HepG2 (cell line): ENCODE measurements around the gene BIRC7. TPM values are rescaled to one million over a fixed set of nuclear protein-coding genes. Genes with fewer than 3 reads are reported as not detected.

Source experiments
- ESRRA ChIP-seq: sonication (generic); formaldehyde crosslinking; IDR thresholded peaks from 2 replicates; pipeline ENCODE4 v1.5.1; 2020; ENCODE audit warnings: mild to moderate bottlenecking, low read depth, missing genetic modification reagents
- KDM1A ChIP-seq: IDR thresholded peaks from 2 replicates; pipeline ENCODE4 v1.6.1; 2016; ENCODE audit warnings: missing compliant biosample characterization
- KMT2B ChIP-seq: IDR thresholded peaks from 2 replicates; pipeline ENCODE4 v1.6.1; 2016; ENCODE audit warnings: missing genetic modification reagents, missing compliant biosample characterization
- MED13 ChIP-seq: sonication (generic); formaldehyde crosslinking; IDR thresholded peaks from 2 replicates; pipeline ENCODE4 v1.5.0; 2020; ENCODE audit warnings: missing genetic modification reagents
- NFATC3 ChIP-seq: sonication (generic); formaldehyde crosslinking; IDR thresholded peaks from 2 replicates; pipeline ENCODE4 v1.5.1; 2020; ENCODE audit warnings: mild to moderate bottlenecking, missing genetic modification reagents
- PHF8 ChIP-seq: sonication (generic); formaldehyde crosslinking; IDR thresholded peaks from 2 replicates; pipeline ENCODE4 v1.5.0; 2020; ENCODE audit warnings: missing genetic modification reagents
- TEAD3 ChIP-seq: optimal IDR thresholded peaks from 2 replicates; pipeline ENCODE3; 2016; ENCODE audit warnings: borderline replicate concordance
- TGIF2 ChIP-seq: IDR thresholded peaks from 2 replicates; pipeline ENCODE4 v1.6.1; 2016; ENCODE audit warnings: control low read depth, missing compliant biosample characterization
- ZNF547 ChIP-seq: sonication (generic); formaldehyde crosslinking; IDR thresholded peaks from 2 replicates; pipeline ENCODE4 v1.5.1; 2020; ENCODE audit warnings: mild to moderate bottlenecking, missing genetic modification reagents
- ZNF841 ChIP-seq: sonication (generic); formaldehyde crosslinking; IDR thresholded peaks from 2 replicates; pipeline ENCODE4 v1.8.1; 2023; ENCODE audit warnings: missing genetic modification reagents, borderline replicate concordance
- polyA plus RNA-seq, 8 experiments: library from polyadenylated mRNA; depleted of rRNA in 3 of 8; stranded (reverse) in 7 of 8; unstranded in 1 of 8; fragments of >200 nt; fragmentation: Illumina TruSeq in 4 of 8; extraction: Trizol in 4 of 8; gene quantifications; 2 replicates each; pipeline versions ENCODE4 v1.2.1 to v1.2.3, GENCODE V29; 2011 to 2016; ENCODE audit warnings: low read depth in 4 of 8, missing spikeins in 1 of 8, mixed read lengths in 1 of 8; ENCODE audit not compliant: insufficient read depth in 1 of 8
- total RNA-seq, 5 experiments: library from RNA; depleted of rRNA; stranded (reverse); fragments of >200 nt; fragmentation: Illumina TruSeq; extraction: Trizol; gene quantifications; 2 replicates each; pipeline ENCODE4 v1.2.3, GENCODE V29; 2016; ENCODE audit warnings: low read depth in 1 of 5
- TF ChIP-seq, protein P1 (sequence below): sonication (generic); formaldehyde crosslinking; IDR thresholded peaks from 2 replicates; pipeline ENCODE4 v1.4.0; 2020; ENCODE audit warnings: mild to moderate bottlenecking, missing genetic modification reagents, borderline replicate concordance
- TF ChIP-seq, protein P2 (sequence below): sonication (generic); formaldehyde crosslinking; IDR thresholded peaks from 2 replicates; pipeline ENCODE4 v1.8.0; 2023; ENCODE audit warnings: mild to moderate bottlenecking, missing genetic modification reagents
- TF ChIP-seq, protein P3 (sequence below): sonication (generic); formaldehyde crosslinking; IDR thresholded peaks from 2 replicates; pipeline ENCODE4 v1.9.0; 2021; ENCODE audit warnings: missing genetic modification reagents, mild to moderate bottlenecking, borderline replicate concordance
- TF ChIP-seq, protein P4 (sequence below): sonication (generic); formaldehyde crosslinking; IDR thresholded peaks from 2 replicates; pipeline ENCODE4 v1.5.0; 2020; ENCODE audit warnings: missing genetic modification reagents
- TF ChIP-seq, protein P5 (sequence below): sonication (generic); formaldehyde crosslinking; IDR thresholded peaks from 2 replicates; pipeline ENCODE4 v1.8.0; 2022; ENCODE audit warnings: mild to moderate bottlenecking, missing genetic modification reagents, borderline replicate concordance

The BIRC7 gene
- total and polyA plus RNA-seq, 2 of the 13 experiments (the other 11 are each of a cell fraction or from before 2014, with no cell fraction given), result 0.27 to 5.1 TPM

DNA sequence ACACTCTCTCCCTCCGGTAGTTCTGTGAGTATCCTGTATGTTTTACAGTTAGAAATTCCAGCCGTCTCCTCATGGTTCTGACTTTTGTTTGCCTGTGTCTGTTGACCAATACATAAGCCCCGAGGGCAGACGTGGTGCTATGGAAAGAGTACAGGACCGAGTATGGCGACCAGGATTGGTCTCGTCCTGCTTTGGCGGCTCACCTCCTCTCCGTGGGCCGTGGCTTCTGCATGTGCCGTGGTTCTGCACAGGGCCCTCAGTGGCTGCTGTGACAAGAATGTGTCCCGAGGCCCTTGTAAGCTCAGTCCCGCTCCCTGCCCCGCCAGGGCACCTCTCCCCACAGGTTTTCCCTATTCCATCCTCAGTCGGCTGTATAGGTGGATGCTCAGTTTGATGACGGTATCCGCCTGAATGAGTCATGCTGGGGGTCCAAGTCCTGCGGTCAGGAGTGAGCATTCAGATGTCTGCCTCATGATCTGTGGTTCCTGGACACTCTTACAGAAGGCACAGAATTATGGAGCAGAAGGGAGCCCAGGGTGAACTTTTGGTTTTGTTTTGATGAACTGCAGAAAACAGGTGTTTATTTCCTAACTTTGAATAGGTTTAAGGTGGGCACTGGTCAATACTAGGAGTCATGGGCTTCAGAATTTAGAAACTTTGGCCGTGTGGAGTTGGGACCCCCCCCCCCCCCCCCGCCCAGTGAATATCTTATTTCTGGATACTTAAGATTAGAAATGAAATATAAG is 38.1 kb downstream of the BIRC7 start (continued):
- TF ChIP-seq, protein P1, sequence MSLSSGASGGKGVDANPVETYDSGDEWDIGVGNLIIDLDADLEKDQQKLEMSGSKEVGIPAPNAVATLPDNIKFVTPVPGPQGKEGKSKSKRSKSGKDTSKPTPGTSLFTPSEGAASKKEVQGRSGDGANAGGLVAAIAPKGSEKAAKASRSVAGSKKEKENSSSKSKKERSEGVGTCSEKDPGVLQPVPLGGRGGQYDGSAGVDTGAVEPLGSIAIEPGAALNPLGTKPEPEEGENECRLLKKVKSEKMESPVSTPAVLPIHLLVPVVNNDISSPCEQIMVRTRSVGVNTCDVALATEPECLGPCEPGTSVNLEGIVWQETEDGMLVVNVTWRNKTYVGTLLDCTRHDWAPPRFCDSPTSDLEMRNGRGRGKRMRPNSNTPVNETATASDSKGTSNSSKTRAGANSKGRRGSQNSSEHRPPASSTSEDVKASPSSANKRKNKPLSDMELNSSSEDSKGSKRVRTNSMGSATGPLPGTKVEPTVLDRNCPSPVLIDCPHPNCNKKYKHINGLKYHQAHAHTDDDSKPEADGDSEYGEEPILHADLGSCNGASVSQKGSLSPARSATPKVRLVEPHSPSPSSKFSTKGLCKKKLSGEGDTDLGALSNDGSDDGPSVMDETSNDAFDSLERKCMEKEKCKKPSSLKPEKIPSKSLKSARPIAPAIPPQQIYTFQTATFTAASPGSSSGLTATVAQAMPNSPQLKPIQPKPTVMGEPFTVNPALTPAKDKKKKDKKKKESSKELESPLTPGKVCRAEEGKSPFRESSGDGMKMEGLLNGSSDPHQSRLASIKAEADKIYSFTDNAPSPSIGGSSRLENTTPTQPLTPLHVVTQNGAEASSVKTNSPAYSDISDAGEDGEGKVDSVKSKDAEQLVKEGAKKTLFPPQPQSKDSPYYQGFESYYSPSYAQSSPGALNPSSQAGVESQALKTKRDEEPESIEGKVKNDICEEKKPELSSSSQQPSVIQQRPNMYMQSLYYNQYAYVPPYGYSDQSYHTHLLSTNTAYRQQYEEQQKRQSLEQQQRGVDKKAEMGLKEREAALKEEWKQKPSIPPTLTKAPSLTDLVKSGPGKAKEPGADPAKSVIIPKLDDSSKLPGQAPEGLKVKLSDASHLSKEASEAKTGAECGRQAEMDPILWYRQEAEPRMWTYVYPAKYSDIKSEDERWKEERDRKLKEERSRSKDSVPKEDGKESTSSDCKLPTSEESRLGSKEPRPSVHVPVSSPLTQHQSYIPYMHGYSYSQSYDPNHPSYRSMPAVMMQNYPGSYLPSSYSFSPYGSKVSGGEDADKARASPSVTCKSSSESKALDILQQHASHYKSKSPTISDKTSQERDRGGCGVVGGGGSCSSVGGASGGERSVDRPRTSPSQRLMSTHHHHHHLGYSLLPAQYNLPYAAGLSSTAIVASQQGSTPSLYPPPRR (CRISPR knock-in tag), result no peak
- no peak for TF ChIP-seq ZNF841 (CRISPR knock-in tag)
- no peak; the same call in 1 of the 2 replicates for TF ChIP-seq KMT2B (CRISPR knock-in tag)
- TF ChIP-seq, protein P2, sequence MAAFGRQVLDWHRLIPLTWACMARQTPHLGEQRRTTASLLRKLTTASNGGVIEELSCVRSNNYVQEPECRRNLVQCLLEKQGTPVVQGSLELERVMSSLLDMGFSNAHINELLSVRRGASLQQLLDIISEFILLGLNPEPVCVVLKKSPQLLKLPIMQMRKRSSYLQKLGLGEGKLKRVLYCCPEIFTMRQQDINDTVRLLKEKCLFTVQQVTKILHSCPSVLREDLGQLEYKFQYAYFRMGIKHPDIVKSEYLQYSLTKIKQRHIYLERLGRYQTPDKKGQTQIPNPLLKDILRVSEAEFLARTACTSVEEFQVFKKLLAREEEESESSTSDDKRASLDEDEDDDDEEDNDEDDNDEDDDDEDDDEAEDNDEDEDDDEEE (CRISPR knock-in tag), result peak; percentile 65; the same call in 1 of the 2 replicates
- peak; percentile 69; the same call in 1 of the 2 replicates for TF ChIP-seq TGIF2 (CRISPR knock-in tag)
- peak; percentile 25 for TF ChIP-seq TEAD3
- no peak for TF ChIP-seq MED13 (CRISPR knock-in tag)
- TF ChIP-seq ESRRA (CRISPR knock-in tag), result no peak
- TF ChIP-seq, protein P3, sequence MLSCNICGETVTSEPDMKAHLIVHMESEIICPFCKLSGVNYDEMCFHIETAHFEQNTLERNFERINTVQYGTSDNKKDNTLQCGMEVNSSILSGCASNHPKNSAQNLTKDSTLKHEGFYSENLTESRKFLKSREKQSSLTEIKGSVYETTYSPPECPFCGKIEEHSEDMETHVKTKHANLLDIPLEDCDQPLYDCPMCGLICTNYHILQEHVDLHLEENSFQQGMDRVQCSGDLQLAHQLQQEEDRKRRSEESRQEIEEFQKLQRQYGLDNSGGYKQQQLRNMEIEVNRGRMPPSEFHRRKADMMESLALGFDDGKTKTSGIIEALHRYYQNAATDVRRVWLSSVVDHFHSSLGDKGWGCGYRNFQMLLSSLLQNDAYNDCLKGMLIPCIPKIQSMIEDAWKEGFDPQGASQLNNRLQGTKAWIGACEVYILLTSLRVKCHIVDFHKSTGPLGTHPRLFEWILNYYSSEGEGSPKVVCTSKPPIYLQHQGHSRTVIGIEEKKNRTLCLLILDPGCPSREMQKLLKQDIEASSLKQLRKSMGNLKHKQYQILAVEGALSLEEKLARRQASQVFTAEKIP, result no peak
- TF ChIP-seq NFATC3 (CRISPR knock-in tag), result no peak
- TF ChIP-seq KDM1A (CRISPR knock-in tag), result no peak
- peak; percentile 35; the same call in 1 of the 2 replicates for TF ChIP-seq PHF8 (CRISPR knock-in tag)
- TF ChIP-seq, protein P4, sequence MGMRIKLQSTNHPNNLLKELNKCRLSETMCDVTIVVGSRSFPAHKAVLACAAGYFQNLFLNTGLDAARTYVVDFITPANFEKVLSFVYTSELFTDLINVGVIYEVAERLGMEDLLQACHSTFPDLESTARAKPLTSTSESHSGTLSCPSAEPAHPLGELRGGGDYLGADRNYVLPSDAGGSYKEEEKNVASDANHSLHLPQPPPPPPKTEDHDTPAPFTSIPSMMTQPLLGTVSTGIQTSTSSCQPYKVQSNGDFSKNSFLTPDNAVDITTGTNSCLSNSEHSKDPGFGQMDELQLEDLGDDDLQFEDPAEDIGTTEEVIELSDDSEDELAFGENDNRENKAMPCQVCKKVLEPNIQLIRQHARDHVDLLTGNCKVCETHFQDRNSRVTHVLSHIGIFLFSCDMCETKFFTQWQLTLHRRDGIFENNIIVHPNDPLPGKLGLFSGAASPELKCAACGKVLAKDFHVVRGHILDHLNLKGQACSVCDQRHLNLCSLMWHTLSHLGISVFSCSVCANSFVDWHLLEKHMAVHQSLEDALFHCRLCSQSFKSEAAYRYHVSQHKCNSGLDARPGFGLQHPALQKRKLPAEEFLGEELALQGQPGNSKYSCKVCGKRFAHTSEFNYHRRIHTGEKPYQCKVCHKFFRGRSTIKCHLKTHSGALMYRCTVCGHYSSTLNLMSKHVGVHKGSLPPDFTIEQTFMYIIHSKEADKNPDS (CRISPR knock-in tag), result no peak
- no peak for TF ChIP-seq ZNF547 (CRISPR knock-in tag)
- TF ChIP-seq, protein P5, sequence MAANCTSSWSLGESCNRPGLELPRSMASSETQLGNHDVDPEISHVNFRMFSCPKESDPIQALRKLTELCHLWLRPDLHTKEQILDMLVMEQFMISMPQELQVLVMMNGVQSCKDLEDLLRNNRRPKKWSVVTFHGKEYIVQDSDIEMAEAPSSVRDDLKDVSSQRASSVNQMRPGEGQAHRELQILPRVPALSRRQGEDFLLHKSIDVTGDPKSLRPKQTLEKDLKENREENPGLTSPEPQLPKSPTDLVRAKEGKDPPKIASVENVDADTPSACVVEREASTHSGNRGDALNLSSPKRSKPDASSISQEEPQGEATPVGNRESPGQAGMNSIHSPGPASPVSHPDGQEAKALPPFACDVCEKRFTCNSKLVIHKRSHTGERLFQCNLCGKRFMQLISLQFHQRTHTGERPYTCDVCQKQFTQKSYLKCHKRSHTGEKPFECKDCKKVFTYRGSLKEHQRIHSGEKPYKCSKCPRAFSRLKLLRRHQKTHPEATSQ, result no peak
